Measurements from ENCODE around the gene MYL1.

Gene MYL1

DNA sequence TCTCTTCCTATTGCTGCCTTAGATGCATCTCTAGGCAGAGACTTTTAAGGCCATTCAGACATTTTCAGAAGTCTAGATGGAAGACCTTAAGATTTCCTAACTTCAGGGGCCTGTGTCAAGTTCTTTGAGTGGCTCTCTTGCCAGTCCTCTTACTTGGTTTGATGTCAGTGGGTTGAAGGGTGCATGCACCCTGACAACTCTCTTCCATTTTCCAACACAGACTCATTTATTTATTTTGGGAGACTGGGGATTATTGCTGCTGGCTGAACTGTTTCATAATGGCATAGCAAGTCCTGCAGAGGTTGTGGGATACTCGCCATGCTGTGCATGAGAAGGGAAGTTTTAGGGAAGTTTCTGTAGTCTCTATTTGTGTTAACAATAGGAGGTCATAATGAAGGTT, 50.7 kb downstream of the MYL1 start:
- DNase-seq = no peak

DNA sequence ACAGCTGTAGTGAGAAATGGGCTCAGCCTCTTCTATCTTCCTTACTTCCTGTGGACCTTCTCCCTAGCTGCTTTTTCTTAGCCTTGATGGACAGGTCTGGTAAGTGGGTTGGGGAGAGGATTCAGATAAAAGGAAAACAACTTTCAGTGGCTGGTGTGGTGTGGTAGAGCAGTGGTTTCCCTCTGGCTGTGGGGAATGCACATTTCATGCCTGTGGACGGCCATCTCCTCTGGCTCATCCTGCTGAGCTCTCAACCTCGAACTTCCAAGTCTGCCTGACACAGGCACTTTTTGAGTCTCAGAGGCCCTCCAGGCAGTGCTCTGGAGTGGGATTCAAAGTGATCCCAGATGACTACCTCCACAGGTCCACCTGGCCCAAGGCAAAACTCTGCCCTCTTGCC, 51.1 kb downstream of the MYL1 start:
- no peak for DNase-seq

DNA sequence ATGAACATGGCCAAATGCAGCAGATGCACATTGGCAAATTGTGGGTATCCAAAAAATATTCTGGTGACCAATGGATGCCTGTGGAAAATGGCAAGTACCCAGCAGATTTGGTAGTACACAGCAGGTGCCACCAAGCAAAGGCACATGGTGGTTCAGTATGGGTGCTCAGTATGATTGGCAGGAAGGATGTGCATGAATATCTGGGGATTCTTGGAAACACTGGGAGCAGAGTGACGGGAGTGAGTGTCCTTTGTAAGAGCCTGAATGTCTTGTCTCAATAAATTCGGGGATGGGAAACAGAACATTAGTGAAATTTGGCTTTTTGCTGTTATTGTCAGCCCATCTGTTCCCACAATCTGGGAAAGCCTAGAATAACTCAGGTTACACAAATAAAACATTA, 52.9 kb downstream of the MYL1 start:
- no peak for DNase-seq

DNA sequence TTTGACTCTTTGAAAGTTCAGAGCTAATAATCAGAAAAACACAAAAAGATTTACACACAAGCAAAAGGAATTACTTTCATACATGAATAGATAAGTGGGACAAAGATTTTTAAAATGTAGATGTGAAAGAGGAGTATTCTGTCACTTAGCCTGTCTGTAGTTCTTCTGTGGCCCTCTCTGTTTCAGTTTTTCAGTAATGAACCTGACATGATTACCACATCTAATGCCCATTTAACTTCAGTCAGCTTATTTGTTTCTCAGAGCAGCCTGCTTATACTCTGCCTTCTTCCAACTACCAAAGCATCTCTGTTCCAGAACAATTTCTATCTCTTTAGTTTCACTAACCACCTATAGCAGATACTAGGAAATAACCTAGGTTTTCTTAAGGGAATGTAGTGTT, 55.3 kb downstream of the MYL1 start:
- DNase-seq = no peak

DNA sequence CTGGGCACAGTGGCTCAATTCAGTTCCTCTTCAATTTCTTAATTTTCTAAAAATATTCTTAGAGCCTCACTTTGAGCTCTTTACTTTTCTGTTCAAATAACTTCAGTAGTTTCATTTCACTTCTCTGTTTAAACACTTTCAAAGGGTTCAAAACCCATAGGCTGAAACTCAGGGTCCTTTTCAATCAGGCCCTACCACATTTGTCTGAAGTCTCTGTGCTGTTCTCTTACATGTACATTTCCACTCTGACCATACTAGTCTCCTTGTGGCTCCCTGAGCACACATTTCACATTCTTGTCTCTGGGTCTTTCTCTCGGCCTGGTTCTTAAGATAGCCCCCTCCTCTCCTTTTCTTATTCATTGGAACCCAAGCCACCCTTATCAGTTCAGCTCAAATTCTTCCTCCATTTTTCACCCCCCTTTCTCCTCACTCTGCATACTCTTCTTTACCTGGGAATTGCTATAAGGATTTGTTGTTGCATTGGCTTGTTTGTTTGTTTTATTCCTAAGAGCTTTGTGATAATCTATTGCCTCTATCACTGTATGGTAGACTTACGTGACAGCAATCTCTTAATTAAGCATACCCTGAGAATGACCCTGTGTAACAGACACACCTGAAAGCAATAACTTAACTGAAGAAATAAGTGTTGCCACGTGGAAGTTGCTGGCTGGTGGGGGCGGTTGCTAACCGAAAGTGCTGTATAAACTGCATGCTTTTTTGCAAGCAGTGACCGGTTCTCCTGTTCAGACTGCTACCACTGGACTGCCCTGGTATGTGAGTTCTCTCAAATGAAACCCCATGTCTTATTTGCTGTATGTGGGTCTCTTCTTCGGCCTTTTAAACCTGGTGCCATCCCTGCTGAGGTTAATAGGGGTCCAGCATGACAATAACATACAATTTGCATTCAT, 62.0 kb downstream of the MYL1 start:
- no peak for DNase-seq

DNA sequence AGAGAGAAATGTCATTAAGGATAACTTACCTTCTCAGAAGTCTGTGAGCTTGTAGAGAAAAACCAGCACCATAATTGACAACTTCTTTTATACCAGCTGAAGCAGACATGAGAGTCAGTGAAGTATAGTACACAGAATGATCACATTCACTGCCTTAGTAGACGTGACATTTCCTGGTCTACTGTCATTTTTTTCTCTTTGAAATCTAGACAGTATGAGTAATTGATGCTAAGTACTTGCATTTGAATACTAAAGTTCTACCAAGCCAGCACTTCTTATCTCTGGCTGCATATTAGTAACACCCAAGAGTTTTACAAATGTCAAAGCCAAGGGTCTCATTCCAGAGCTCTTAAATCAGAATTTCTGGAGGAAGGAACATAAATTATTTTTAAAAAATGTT, 64.4 kb downstream of the MYL1 start:
- no peak for DNase-seq
